Left ventricle myocardium inferior (tissue), 1 donor: ENCODE measurements around the gene SETD3. TPM values are rescaled to one million over a fixed set of nuclear protein-coding genes. Genes with fewer than 3 reads are reported as not detected.

Source experiments
- DNase-seq: peaks from one replicate; pipeline ENCODE4 v3.0.0-alpha.2; 2020
- H3K27ac ChIP-seq: fragments of 200-600 bp; replicated peaks from 2 replicates; pipeline ENCODE4 v1.8.0; 2021
- H3K27me3 ChIP-seq: fragments of 200-600 bp; 2 replicates; pipeline ENCODE4 v1.8.0; 2021; ENCODE audit warnings: low read depth
- H3K36me3 ChIP-seq: fragments of 200-600 bp; 2 replicates; pipeline ENCODE4 v1.8.0; 2021
- H3K4me1 ChIP-seq: fragments of 200-600 bp; 2 replicates; pipeline ENCODE4 v1.8.0; 2021
- H3K4me3 ChIP-seq: fragments of 200-600 bp; 2 replicates; pipeline ENCODE4 v1.8.0; 2021; ENCODE audit warnings: mild to moderate bottlenecking, moderate library complexity
- H3K9me3 ChIP-seq: fragments of 200-600 bp; replicated peaks from 2 replicates; pipeline ENCODE4 v1.8.0; 2021
- intact Hi-C: fragments of 100-400 bp; cut with micrococcal nuclease; formaldehyde crosslinking; loops from one replicate; pipeline ENCODE4 v1.11.0; 2022
- total RNA-seq: library from RNA; stranded (reverse); fragmentation: NEBNext Ultra II Directional; extraction: Animal tissue kit (Norgen Biotek cat#: 25700); gene quantifications from one replicate; pipeline ENCODE4 v1.2.1, GENCODE V29; 2021
- TF ChIP-seq, protein P1 (sequence below): fragments of 200-600 bp; IDR thresholded peaks from 2 replicates; pipeline ENCODE4 v1.8.0; 2021; ENCODE audit warnings: antibody characterized with exemption, mild to moderate bottlenecking, borderline replicate concordance
- donor health status: DM: no; HTN: yes; CAD: no; lungs with severe emphysema.

SETD3 gene
- total RNA-seq, 1 donor from 2014 or later, result 101 TPM

DNA sequence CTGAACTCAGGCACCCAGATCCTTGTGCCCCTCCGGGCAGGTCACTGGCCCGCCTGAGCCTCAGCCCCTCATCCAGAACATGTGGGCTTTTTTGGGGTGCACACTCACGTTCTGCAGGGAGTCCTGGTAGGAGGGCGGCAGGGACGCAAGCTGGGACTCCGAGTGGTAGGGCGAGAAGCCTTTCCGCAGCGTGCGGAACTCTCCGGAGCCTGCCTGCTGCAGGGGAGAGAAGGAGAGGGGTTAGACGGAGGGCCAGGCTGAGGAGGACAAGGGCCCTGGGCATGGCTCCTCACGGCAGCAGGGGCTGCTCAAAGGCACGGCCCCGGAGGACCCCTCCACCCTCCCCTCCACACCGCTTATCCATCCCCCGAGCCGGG is 41.4 kb upstream of the SETD3 start:
- Histone ChIP-seq H3K27ac (peak overlapping the region; percentile 85), H3K36me3 (peaks cover 6% of the 10 kb centered on the region), H3K9me3 (no peaks in the 10 kb centered on the region), H3K4me3 (no peak overlapping the region), H3K27me3 (no peaks in the 10 kb centered on the region), H3K4me1 (peaks cover 67% of the 10 kb centered on the region)
- intact Hi-C loops, result no loop called here
- TF ChIP-seq, protein P1, sequence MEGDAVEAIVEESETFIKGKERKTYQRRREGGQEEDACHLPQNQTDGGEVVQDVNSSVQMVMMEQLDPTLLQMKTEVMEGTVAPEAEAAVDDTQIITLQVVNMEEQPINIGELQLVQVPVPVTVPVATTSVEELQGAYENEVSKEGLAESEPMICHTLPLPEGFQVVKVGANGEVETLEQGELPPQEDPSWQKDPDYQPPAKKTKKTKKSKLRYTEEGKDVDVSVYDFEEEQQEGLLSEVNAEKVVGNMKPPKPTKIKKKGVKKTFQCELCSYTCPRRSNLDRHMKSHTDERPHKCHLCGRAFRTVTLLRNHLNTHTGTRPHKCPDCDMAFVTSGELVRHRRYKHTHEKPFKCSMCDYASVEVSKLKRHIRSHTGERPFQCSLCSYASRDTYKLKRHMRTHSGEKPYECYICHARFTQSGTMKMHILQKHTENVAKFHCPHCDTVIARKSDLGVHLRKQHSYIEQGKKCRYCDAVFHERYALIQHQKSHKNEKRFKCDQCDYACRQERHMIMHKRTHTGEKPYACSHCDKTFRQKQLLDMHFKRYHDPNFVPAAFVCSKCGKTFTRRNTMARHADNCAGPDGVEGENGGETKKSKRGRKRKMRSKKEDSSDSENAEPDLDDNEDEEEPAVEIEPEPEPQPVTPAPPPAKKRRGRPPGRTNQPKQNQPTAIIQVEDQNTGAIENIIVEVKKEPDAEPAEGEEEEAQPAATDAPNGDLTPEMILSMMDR, result no peak
- DNase-seq, result peak; percentile 7

DNA sequence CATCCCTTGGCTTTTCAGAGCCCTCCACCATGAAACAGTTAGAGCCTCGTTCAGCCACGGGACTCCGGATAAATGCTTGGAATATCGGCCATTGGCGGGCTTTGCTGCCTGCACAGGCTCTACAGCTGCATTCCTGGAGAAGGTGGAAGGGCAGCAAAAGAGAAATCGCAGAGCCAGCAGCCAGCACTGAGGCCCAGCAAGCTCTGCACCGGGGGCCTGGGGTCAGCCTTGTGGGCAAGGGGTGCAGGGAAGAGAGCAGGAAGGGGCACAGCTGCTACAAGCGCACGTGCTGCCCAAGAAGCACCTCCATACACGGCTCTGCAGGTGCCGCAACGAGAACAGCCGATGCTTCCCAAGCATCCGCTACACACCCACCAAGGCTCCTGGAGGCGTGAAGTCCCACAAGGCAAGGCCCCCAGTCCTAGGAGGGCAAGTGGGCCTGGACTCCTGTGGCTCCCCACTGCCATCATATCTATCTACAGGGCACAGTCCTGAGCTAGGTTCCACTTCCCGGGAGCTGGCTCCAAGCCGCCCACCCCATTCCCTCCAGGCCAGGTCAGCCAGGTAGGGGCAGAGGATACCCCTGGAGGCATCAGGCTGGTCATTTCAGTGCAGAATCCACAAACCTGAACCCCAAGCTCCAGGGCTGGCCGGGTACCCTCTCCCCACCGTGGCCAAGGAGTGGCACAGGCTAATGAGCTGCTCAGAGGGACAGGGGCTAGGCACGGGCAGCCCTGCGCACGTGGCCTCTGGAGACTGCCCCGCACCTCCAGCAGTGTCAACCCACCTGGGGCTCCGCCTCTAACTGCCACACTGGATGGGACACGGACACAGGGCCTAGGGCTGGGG is 40.7 kb upstream of the SETD3 start:
- peak; percentile 13 for DNase-seq
- TF ChIP-seq, protein P1, result no peak
- Histone ChIP-seq H3K9me3 (no peaks in the 10 kb centered on the region), H3K4me3 (no peak overlapping the region), H3K27ac (no peak overlapping the region), H3K4me1 (peaks cover 61% of the 10 kb centered on the region), H3K27me3 (no peaks in the 10 kb centered on the region), H3K36me3 (peaks cover 6% of the 10 kb centered on the region)
- intact Hi-C loops, result no loop called here

DNA sequence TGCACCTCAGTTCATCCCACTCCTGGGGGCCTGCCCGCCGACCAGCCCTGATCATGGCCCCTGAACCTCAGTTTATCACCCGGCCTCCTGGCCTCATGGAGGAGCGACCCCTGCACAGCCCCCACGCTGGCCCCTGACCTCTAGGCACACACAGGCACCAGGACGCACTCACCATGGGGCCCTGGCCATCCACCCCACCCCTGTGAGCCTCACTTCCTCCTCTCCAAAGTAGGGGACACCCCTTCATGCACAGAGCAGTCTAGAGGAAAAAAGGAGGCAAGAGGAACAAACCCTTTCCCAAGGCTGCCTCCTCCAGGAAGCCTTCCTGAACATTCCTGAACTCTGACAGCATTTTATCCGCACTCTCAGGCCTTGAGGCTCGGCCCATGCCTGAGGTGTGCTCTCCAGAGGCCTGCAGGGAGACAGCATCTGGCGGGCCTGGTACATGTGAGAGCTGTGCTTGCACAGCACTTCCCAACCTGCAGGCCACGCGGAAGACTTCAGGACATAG is 40.0 kb upstream of the SETD3 start:
- no peak overlapping the region for H3K4me3 ChIP-seq
- peaks cover 6% of the 10 kb centered on the region for H3K36me3 ChIP-seq
- intact Hi-C loops, result no loop called here
- H3K9me3 ChIP-seq, result no peaks in the 10 kb centered on the region
- no peak overlapping the region for H3K27ac ChIP-seq
- no peaks in the 10 kb centered on the region for H3K27me3 ChIP-seq
- TF ChIP-seq, protein P1, result no peak
- peaks cover 53% of the 10 kb centered on the region for H3K4me1 ChIP-seq
- DNase-seq, result no peak

DNA sequence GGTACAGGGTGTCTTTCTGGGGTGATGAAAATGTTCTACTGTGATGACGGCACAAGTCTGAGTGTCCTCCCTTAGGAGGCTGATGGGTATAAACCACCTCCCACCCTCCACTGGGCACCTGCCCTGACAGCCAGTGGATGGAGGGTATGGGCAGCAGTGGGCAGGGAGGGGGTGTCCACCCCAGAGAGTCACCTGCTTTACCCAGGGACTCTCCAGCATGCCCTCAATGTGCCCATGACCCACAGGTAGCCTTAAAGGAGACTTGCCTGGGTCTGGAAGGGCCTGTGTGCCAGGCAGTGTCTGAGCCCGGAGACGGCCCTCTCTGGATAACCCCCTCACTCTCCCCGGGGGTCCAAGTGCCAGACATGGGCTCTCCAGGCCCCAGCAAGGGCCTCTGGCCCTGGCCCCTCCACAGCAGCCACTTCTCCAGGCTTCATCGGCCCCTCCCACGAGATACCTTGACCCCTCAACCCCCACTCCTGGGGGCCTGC is 39.3 kb upstream of the SETD3 start:
- DNase-seq, result no peak
- Histone ChIP-seq H3K4me3 (no peak overlapping the region), H3K27ac (no peak overlapping the region), H3K27me3 (no peaks in the 10 kb centered on the region), H3K9me3 (no peaks in the 10 kb centered on the region), H3K4me1 (peaks cover 47% of the 10 kb centered on the region), H3K36me3 (peaks cover 12% of the 10 kb centered on the region)
- TF ChIP-seq, protein P1, result no peak
- intact Hi-C loops, result loop anchor here (2.0 kb wide), 1 partner anchor 109 kb away; no protein-coding TSS in a partner anchor

DNA sequence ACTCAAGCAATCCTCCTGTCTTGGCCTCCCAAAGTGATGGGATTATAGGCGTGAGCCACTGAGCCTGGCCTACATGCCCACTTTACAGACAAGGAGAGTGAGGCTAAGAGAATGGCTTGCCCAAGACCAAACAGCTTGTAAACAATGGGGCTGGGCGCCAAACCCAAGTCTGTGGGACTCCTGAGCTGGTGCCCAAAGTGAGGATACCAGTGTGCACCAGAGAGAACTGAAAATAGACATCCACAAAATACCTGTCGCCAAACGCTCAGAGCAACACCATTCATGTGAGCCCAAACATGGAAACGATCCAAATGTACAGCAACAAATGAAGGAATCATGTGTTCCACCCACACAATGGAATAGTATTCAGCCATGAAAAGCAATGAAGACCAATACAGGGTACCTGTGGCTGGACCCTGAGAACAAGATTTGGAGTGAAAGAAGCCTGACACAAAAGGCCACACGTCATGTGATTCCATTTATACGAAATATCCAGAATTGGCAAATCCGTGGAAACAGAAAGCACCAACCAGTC is 38.8 kb upstream of the SETD3 start:
- Histone ChIP-seq H3K27ac (no peak overlapping the region), H3K4me1 (peaks cover 41% of the 10 kb centered on the region), H3K27me3 (no peaks in the 10 kb centered on the region), H3K9me3 (no peaks in the 10 kb centered on the region), H3K4me3 (no peak overlapping the region), H3K36me3 (peaks cover 18% of the 10 kb centered on the region)
- TF ChIP-seq, protein P1, result no peak
- no peak for DNase-seq
- intact Hi-C loops, result loop anchor here (2.0 kb wide), 1 partner anchor 109 kb away; no protein-coding TSS in a partner anchor
